Vagina (tissue), 2 donors: ENCODE measurements around the gene HM13.

ENCODE experiments used
- POLR2A ChIP-seq, 2 donors: fragments of 450-650 bp; IDR thresholded peaks; one replicate each; pipeline ENCODE4 v1.6.1; 2017; ENCODE audit warnings: antibody characterized with exemption in 2 of 2, mild to moderate bottlenecking in 2 of 2, moderate library complexity in 2 of 2
- POLR2AphosphoS5 ChIP-seq, 2 donors: sonication (generic); formaldehyde crosslinking; IDR thresholded peaks; one replicate each; pipeline ENCODE4 v1.9.0; 2017; ENCODE audit warnings: antibody characterized with exemption in 2 of 2, mild to moderate bottlenecking in 2 of 2, low read depth in 1 of 2; ENCODE audit not compliant: insufficient read depth in 1 of 2

- peak in 1 of 2 donors; percentile 22 for TF ChIP-seq POLR2AphosphoS5 (IDR thresholded peaks at IDR 0.05; ENCODE audit: insufficient read depth in 1 of 2, low read depth in 1 of 2)
- TF ChIP-seq POLR2A (IDR thresholded peaks at IDR 0.05), result no peak
Measured at GRCh38 chr20:31566658-31567379, 52.6 kb downstream of the HM13 start.
